Trophoblast cell (in vitro differentiated cells and primary cell): ENCODE results near the gene MVD.
A peak's percentile ranks its signal among the peaks of the same experiment; 100 is the strongest.

Source experiments
- DNase-seq, 2 donors: peaks; one replicate each; pipeline ENCODE4 v3.0.0-alpha.2; 2016
- H2AFZ ChIP-seq: 2 replicates; pipeline ENCODE4 v1.6.1; 2013; ENCODE audit warnings: low read length, moderate library complexity, mild to moderate bottlenecking; ENCODE audit not compliant: insufficient read depth, poor library complexity
- H2AK5ac ChIP-seq: 2 replicates; pipeline ENCODE4 v1.6.1; 2013; ENCODE audit warnings: mild to moderate bottlenecking, low read length
- H2BK120ac ChIP-seq: 2 replicates; pipeline ENCODE4 v1.6.1; 2013; ENCODE audit warnings: low read length, mild to moderate bottlenecking, moderate library complexity; ENCODE audit not compliant: insufficient read depth, poor library complexity
- H2BK12ac ChIP-seq: 2 replicates; pipeline ENCODE4 v1.6.1; 2013; ENCODE audit warnings: mild to moderate bottlenecking, low read length, moderate library complexity
- H2BK5ac ChIP-seq: 2 replicates; pipeline ENCODE4 v1.6.1; 2013; ENCODE audit warnings: low read length, low read depth, moderate library complexity, mild to moderate bottlenecking; ENCODE audit not compliant: poor library complexity
- H3K14ac ChIP-seq: 2 replicates; pipeline ENCODE4 v1.6.1; 2013; ENCODE audit warnings: mild to moderate bottlenecking, low read length
- H3K18ac ChIP-seq: 2 replicates; pipeline ENCODE4 v1.6.1; 2013; ENCODE audit warnings: mild to moderate bottlenecking, low read length
- H3K23ac ChIP-seq: 2 replicates; pipeline ENCODE4 v1.6.1; 2013; ENCODE audit warnings: low read length
- H3K27ac ChIP-seq: 2 replicates; pipeline ENCODE4 v1.5.1; 2013; ENCODE audit warnings: low read depth, mild to moderate bottlenecking, inconsistent platforms, low read length, moderate library complexity
- H3K27me3 ChIP-seq: 2 replicates; pipeline ENCODE4 v1.6.1; 2013; ENCODE audit warnings: inconsistent platforms, mild to moderate bottlenecking, low read length, moderate library complexity; ENCODE audit not compliant: insufficient read depth
- H3K36me3 ChIP-seq, 2 experiments: 1 replicate in 1 of 2; 2 replicates in 1 of 2; pipeline ENCODE4 v1.6.1; 2013; ENCODE audit warnings: low read length in 2 of 2, mild to moderate bottlenecking in 2 of 2, moderate library complexity in 1 of 2; ENCODE audit not compliant: insufficient read depth in 2 of 2, control insufficient read depth in 1 of 2
- H3K4ac ChIP-seq: 2 replicates; pipeline ENCODE4 v1.6.1; 2013; ENCODE audit warnings: low read depth, mild to moderate bottlenecking, low read length, moderate library complexity
- H3K4me1 ChIP-seq, 2 experiments: 1 replicate in 1 of 2; 2 replicates in 1 of 2; pipeline ENCODE4 v1.6.1; 2013; ENCODE audit warnings: low read length in 2 of 2, mild to moderate bottlenecking in 2 of 2, moderate library complexity in 1 of 2; ENCODE audit not compliant: insufficient read depth in 2 of 2, control insufficient read depth in 1 of 2
- H3K4me2 ChIP-seq: 2 replicates; pipeline ENCODE4 v1.6.1; 2013; ENCODE audit warnings: inconsistent platforms, mild to moderate bottlenecking, low read length, moderate library complexity
- H3K4me3 ChIP-seq: 2 replicates; pipeline ENCODE4 v1.5.1; 2013; ENCODE audit warnings: mild to moderate bottlenecking, low read depth, low read length, inconsistent platforms
- H3K79me1 ChIP-seq: one replicate; pipeline ENCODE4 v1.6.1; 2013; ENCODE audit warnings: low read length
- H3K79me2 ChIP-seq: 2 replicates; pipeline ENCODE4 v1.6.1; 2013; ENCODE audit warnings: low read length, mild to moderate bottlenecking; ENCODE audit not compliant: control insufficient read depth, insufficient read depth, poor library complexity
- H3K9ac ChIP-seq: 2 replicates; pipeline ENCODE4 v1.6.1; 2013; ENCODE audit warnings: mild to moderate bottlenecking, low read length
- H3K9me3 ChIP-seq: 2 replicates; pipeline ENCODE4 v1.6.1; 2013; ENCODE audit warnings: low read depth, mild to moderate bottlenecking, control low read depth, inconsistent platforms, low read length; ENCODE audit not compliant: insufficient read depth
- H4K12ac ChIP-seq: 2 replicates; pipeline ENCODE4 v1.6.1; 2013; ENCODE audit warnings: low read depth, mild to moderate bottlenecking, low read length, moderate library complexity
- H4K8ac ChIP-seq: 2 replicates; pipeline ENCODE4 v1.6.1; 2013; ENCODE audit warnings: low read depth, mild to moderate bottlenecking, low read length, moderate library complexity
- H4K91ac ChIP-seq: one replicate; pipeline ENCODE4 v1.6.1; 2013; ENCODE audit warnings: low read depth, mild to moderate bottlenecking, low read length, moderate library complexity
- WGBS: extraction: QIAGEN DNeasy Blood & Tissue Kit; methylation state at CpG from one replicate; pipeline ENCODE4 v1.1.7; 2013; ENCODE audit warnings: missing lambda C conversion rate; ENCODE audit not compliant: insufficient read length, insufficient coverage; ENCODE audit errors: extremely low coverage; 5-methylcytosine and 5-hydroxymethylcytosine counted together

MVD gene

DNA sequence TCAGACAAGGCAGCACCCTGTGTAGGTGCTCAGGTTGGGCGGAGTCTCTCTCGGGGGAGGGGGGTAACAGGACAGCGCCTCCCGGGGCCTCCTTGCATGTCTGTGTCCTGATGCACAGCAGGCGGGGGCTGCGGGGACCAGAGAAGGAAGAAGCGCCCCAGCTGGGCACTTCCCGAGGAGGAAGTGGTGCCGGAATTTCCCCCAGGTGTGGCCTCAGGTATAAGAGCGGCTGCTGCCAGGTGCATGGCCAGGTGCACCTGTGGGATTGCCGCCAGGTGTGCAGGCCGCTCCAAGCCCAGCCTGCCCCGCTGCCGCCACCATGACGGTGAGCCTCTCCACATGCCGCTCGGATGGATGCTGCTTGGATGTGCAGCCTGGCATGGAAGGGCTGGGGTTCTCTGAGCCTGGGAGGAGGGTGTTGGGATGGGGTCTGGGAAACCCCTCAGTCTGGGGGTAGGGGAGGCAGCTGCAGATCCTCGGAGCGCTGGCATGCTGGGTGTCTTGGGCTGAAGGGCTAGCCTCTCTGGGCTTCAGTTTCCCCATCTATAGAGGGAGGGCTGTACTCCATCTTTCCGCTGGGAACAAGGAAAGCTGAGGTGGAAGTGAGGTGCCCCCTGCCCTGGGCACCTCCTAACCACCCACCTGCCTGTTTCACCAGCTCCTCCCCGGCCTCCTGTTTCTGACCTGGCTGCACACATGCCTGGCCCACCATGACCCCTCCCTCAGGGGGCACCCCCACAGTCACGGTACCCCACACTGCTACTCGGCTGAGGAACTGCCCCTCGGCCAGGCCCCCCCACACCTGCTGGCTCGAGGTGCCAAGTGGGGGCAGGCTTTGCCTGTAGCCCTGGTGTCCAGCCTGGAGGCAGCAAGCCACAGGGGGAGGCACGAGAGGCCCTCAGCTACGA, 24.3 kb downstream of the MVD start, which contains the start of gene IL17C:
Gene IL17C, plus strand, starts transcription at position 250 of the 908 bp plus-strand sequence. Its CDS starts 70 bp downstream, at position 320.
- H3K27ac ChIP-seq: no peak within 1 kb of the TSS
- no peak within 1 kb of the TSS for H4K8ac ChIP-seq
- H2BK120ac ChIP-seq: no peak within 1 kb of the TSS
- peaks cover 18 to 19% of the 10 kb centered on the region in 2 experiments for H3K4me1 ChIP-seq
- no peak within 1 kb of the TSS for H3K14ac ChIP-seq
- H2BK5ac ChIP-seq: no peak within 1 kb of the TSS
- H2AFZ ChIP-seq: no peak within 1 kb of the TSS
- H3K27me3 ChIP-seq: peaks cover 3% of the 10 kb centered on the region
- H3K36me3 ChIP-seq: peaks cover 5% of the 10 kb centered on the region in 2 experiments
- H3K4ac ChIP-seq: no peak within 1 kb of the TSS
- H4K91ac ChIP-seq: peak within 1 kb of the TSS; percentile 15
- H3K9me3 ChIP-seq: peaks cover 7% of the 10 kb centered on the region
- no peaks in the 10 kb centered on the region for H3K79me2 ChIP-seq
- H3K9ac ChIP-seq: no peak within 1 kb of the TSS
- no peak within 1 kb of the TSS for H3K23ac ChIP-seq
- H4K12ac ChIP-seq: no peak within 1 kb of the TSS
- no peak within 1 kb of the TSS for H3K18ac ChIP-seq
- no peak within 1 kb of the TSS for H2BK12ac ChIP-seq
- no CpG with 5 or more reads among the region's 27 CpGs for WGBS
- no peak within 1 kb of the TSS for H3K4me3 ChIP-seq
- DNase-seq: peak; percentile 58 to 71
- H3K4me2 ChIP-seq: no peak within 1 kb of the TSS
- H3K79me1 ChIP-seq: peaks cover 17% of the 10 kb centered on the region
- no peak within 1 kb of the TSS for H2AK5ac ChIP-seq

DNA sequence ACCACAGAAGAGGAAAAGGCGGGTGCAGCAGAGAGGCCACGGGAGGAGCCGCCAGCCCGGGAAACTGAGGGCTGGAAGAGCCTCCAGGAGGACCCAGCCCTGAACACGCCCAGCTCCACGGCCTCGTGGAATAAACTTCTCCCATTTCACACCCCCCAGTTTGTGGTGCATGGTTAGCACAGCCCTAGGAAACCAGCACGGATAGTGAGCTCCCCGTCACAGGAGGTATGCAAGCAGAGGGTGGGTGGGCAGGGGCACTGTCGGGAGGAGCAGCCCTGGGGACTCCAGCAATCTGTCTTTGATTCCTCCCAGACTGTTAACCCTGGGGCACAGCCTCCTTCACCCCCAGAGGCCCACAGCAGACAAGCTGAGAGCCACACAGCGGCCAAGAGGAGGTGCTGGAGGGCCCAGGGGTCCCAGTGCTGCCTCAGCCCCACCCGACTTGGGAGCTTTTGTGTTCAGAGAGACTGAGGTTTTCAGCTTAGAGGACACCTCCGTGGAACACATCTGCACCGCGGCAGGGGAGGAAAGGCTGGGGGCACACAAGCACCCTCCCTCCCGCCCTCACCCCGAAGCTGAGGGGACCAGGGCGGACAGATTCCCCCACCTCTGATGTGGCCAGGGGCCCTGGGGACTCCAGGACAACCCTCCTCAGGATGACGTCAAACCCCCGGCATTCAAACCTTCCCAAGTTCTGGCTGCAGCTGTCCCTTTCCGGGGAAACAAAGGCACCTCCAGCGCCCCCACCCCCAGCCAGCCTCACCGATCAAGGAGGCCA, 26.2 kb downstream of the MVD start:
- Histone ChIP-seq H4K8ac (no peak overlapping the region), H3K79me1 (peaks cover 17% of the 10 kb centered on the region), H3K79me2 (no peaks in the 10 kb centered on the region), H3K14ac (no peak overlapping the region), H2BK5ac (no peak overlapping the region), H4K12ac (no peak overlapping the region), H2AK5ac (no peak overlapping the region), H3K27me3 (peaks cover 3% of the 10 kb centered on the region), H2BK120ac (no peak overlapping the region), H3K9ac (no peak overlapping the region), H3K4me2 (no peak overlapping the region), H3K27ac (no peak overlapping the region), H3K36me3 (peaks cover 13 to 14% of the 10 kb centered on the region in 2 experiments), H3K4me1 (peaks cover 19 to 21% of the 10 kb centered on the region in 2 experiments), H3K18ac (no peak overlapping the region), H3K23ac (no peak overlapping the region), H4K91ac (peak overlapping the region; percentile 56), H2BK12ac (no peak overlapping the region), H3K4me3 (no peak overlapping the region), H3K4ac (no peak overlapping the region), H3K9me3 (peaks cover 7% of the 10 kb centered on the region), H2AFZ (no peak overlapping the region)
- DNase-seq: no peak
- WGBS: no CpG with 5 or more reads among the region's 23 CpGs

DNA sequence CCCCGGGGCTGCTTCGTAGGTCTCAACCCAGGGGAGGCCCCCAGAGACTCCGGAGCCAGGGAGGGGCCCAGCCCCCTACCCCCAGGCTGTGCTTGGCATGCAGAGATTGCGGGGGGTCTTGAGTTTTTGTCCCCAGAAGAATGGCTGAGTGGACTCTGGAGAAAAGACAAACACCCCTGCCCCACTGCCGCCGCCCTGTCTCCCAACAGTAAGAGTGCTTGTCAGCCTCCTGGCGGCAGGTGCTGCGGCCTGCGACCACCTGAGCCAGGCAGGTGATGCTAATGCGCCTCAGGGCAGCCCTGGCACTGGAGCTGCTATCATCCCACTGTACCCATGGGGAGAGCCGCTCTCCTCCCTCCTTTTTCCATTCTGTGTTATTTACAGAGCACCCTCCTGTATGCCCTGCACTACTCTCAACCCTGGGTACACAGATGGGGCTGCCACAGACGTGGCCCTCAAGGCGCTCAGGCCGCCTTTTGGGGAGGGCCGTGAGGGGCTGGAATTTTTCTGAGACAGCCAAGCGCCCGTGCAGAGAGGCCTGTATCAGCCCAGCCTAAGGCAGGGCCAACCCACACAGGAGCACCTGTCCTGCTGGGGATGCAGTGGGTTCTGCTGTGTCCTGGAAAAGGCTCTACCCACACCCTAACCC, 27.1 kb downstream of the MVD start:
- Histone ChIP-seq H2BK5ac (no peak overlapping the region), H3K18ac (peak overlapping the region; percentile 15), H3K27me3 (peaks cover 3% of the 10 kb centered on the region), H3K4me3 (no peak overlapping the region), H3K4me1 (peaks cover 19 to 21% of the 10 kb centered on the region in 2 experiments), H2AK5ac (no peak overlapping the region), H3K79me1 (peaks cover 17% of the 10 kb centered on the region), H4K91ac (peak overlapping the region; percentile 56), H2AFZ (no peak overlapping the region), H2BK120ac (peak overlapping the region; percentile 37), H3K79me2 (no peaks in the 10 kb centered on the region), H3K23ac (no peak overlapping the region), H3K9me3 (peaks cover 7% of the 10 kb centered on the region), H3K14ac (no peak overlapping the region), H3K27ac (no peak overlapping the region), H3K36me3 (peaks cover 20 to 21% of the 10 kb centered on the region in 2 experiments), H3K9ac (no peak overlapping the region), H4K12ac (no peak overlapping the region), H4K8ac (peak overlapping the region; percentile 27), H3K4me2 (no peak overlapping the region), H2BK12ac (no peak overlapping the region), H3K4ac (no peak overlapping the region)
- WGBS: no CpG with 5 or more reads among the region's 17 CpGs
- no peak for DNase-seq
